HFF-Myc (cell line): ENCODE data around the gene KHDC1.
"Not testable (repeated sequence)": the region's sequence is repeated elsewhere in the genome, so short reads cannot be mapped to it uniquely, and the experiment has no call there.

Experiments
- DNase-seq: peaks from one replicate; pipeline ENCODE4 v3.0.0-alpha.2; 2011; ENCODE audit warnings: low read depth; ENCODE audit errors: extremely low read depth
- H3K4me3 ChIP-seq: replicated peaks from 2 replicates; pipeline ENCODE4 v1.5.1; 2011; ENCODE audit warnings: low read depth, mild to moderate bottlenecking, control low read depth, low read length
- CTCF ChIP-seq: IDR thresholded peaks from 2 replicates; pipeline ENCODE4 v1.5.1; 2012; ENCODE audit warnings: mild to moderate bottlenecking, low read depth, low read length, control low read depth; ENCODE audit errors: missing control alignments

The KHDC1 gene

GRCh38 chr6:73264446-73264845 is 1.4 kb upstream of the KHDC1 start:
- H3K4me3 ChIP-seq = no peak overlapping the region
- DNase-seq = no peak
- TF ChIP-seq CTCF = no peak

GRCh38 chr6:73263570-73263909 is 544 bp upstream of the KHDC1 start:
- H3K4me3 ChIP-seq = peak overlapping the region; percentile 63
- DNase-seq = no peak
- TF ChIP-seq CTCF = no peak

GRCh38 chr6:73258721-73259120 is 4.3 kb downstream of the KHDC1 start:
- H3K4me3 ChIP-seq = no peak overlapping the region
- TF ChIP-seq CTCF = no peak
- no peak for DNase-seq

- H3K4me3 ChIP-seq, DNase-seq: not testable (repeated sequence)
These were observed 8.7 kb downstream of the KHDC1 start for GRCh38 chr6:73254323-73254722.

- TF ChIP-seq CTCF = no peak
- no peak for DNase-seq
- H3K4me3 ChIP-seq = no peak overlapping the region
These were observed 10.3 kb downstream of the KHDC1 start for GRCh38 chr6:73252703-73253102.

GRCh38 chr6:73250016-73250415 is 13.0 kb downstream of the KHDC1 start:
- no peak for DNase-seq
- H3K4me3 ChIP-seq = no peak overlapping the region
- no peak for TF ChIP-seq CTCF

GRCh38 chr6:73248192-73248903 is 14.6 kb downstream of the KHDC1 start:
- H3K4me3 ChIP-seq = no peak overlapping the region
- DNase-seq = no peak
- TF ChIP-seq CTCF = no peak
